HG03354 (cell line): ENCODE data around the gene CERK.
"Not testable (repeated sequence)": the region's sequence is repeated elsewhere in the genome, so short reads cannot be mapped to it uniquely, and the experiment has no call there.

Experiments used
- ATAC-seq: cut with Tn5 transposase; IDR thresholded peaks from one replicate; pipeline ENCODE4 v1.9.1; 2021; ENCODE audit warnings: mild to moderate bottlenecking; ENCODE audit not compliant: unreplicated experiment, poor library complexity, severe bottlenecking

The CERK gene

DNA sequence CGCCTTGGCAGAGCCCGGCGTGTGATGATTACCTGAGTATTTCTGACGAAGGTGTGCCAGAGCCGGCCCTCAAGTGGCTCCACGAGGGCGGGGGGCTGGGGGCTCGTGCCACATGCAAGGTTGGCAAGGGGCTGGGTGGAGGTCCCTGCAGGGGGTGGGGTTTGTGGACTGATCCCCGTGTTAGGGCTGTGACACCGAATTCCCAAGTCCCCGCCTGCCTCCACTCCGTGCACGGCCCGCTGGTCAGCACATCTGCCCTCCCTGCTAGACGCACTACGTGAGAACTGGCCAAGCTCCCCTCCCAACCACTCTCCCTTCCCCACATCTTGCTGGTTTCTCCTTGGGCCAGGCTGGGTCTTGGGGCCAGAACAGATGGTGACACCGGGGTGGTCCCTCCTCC lies 83.6 kb downstream of the CERK start:
- no peak for ATAC-seq

DNA sequence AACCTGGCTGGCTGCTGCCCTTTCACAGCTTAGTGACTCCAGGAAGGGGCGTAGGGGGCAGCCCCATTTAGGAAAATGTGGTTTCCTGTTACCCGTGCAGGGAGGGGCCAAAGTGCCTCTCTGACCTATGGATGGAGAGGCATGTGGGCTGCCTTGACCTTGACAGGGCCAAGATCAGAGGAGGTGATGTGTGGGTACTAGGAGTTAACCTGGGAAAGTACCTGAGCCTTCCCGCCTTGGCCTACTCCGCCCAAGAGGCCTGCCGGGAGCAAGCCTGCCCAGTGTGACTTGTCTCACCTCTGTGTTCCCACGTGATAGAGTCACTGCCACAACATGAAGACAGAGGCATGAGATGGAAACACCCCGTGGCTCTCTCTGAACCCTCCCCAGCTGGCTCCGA lies 84.5 kb downstream of the CERK start:
- ATAC-seq: no peak

DNA sequence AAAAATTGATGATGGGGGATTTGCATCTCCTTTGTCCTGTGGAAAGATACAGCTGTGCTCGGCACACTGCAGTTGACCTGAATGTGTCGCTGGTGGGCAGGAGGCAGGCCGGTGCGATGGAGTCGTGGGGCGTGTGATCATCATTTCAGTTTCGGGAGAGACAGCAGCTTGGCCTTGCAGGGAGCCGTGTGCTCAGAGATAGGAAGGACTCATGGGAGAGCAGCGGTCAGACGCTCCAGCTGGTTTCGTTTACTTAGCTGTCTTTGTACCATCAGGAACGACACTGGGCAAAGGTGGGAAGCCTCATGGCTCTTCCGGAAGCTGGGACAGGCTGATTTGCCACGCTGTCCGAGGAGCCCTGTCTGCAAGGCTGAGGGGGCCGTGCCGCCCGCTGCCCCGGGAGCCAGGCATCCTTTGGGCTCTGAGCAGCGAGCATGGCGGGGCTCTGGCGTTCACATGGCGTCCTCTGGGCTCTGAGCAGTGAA lies 85.2 kb downstream of the CERK start:
- no peak for ATAC-seq

DNA sequence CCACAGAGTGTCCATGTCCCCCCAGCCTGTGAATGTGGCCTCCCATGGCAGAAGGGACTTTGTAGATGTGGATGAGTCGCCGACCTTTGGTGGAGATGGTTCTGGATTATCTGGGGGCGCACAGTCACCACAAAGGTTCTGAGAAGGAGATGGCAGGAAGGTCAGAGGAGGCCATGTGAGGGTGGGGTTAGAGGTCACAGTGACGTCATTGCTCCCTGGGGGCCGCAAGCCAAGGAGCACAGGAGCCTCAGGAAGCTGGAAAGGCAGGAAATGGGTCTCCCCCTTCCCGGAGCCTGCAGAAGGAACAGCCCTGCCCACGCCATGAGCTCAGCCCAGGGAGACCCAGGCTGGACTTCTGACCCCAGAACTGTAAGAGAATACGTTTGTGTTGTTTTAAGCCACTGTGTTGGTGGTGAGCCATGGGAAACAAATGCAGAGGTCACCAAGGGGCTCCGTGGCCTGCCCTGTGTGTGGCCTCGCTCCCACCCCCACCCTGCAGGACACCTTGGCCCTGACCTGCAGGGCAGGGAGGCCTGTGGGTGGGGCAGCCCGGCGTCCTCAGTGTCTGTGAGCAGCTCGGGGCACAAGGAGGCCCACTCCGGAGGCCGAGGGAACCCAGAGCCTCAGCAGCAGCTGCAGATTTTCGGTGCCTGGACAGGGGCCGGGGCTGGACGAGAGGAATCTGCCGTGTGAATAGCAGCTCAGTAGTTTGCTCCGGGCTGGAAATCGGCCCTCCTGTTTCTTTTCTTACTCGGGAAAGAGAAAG lies 85.8 kb downstream of the CERK start:
- ATAC-seq: no peak

DNA sequence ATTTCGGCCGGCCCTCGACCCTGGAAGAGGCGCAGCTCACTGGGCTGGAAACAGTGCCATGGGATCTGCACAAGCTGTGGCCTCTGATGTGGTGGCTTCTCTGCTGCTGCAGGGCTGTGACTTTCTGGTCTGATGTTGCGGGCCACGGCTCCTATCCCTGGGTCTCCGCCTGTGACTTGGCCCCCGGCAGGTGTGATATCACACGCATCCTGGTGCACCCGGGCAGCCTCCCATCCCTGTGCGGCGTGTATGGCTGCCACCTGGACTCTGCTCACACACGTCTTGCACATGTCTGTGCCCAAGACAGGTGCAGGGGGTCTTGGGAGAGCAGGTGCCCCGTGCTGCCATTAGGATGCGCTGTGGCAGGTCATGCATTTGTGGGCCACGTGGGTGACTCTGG lies 86.7 kb downstream of the CERK start:
- ATAC-seq: no peak

DNA sequence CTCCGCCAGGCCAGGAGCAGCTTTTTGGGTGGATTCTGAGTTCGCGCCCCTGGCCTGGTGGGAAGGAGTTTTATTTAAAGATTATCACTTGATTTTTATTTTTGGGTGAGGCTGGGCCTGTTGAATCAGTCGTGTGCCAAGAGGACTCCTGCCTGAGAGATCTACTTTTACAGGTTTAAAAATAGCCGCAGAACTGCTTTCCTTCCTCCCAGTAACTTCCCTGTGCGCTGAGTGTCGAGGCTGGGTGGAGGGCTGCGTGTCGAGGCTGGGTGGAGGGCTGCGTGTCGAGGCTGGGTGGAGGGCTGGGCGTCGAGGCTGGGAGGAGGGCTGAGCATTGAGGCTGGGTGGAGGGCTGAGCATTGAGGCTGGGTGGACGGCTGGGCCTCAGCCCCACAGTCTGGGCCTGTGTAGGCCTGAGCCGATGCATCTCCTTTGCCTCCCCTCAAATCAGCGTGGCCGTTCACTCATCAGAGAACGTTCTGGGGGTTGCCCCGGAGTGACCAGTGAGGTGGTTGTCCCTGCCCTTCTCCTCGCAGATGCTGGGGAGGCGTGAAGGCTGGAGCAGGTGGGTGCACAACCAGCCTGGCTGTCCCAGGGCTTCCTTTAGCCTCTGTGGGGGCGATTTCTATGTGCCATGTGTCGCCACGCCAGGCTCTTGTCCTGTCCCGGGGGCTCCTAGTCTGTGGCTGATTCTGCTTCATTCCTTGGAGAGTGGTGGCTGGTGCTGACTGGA lies 87.8 kb downstream of the CERK start:
- no peak for ATAC-seq

DNA sequence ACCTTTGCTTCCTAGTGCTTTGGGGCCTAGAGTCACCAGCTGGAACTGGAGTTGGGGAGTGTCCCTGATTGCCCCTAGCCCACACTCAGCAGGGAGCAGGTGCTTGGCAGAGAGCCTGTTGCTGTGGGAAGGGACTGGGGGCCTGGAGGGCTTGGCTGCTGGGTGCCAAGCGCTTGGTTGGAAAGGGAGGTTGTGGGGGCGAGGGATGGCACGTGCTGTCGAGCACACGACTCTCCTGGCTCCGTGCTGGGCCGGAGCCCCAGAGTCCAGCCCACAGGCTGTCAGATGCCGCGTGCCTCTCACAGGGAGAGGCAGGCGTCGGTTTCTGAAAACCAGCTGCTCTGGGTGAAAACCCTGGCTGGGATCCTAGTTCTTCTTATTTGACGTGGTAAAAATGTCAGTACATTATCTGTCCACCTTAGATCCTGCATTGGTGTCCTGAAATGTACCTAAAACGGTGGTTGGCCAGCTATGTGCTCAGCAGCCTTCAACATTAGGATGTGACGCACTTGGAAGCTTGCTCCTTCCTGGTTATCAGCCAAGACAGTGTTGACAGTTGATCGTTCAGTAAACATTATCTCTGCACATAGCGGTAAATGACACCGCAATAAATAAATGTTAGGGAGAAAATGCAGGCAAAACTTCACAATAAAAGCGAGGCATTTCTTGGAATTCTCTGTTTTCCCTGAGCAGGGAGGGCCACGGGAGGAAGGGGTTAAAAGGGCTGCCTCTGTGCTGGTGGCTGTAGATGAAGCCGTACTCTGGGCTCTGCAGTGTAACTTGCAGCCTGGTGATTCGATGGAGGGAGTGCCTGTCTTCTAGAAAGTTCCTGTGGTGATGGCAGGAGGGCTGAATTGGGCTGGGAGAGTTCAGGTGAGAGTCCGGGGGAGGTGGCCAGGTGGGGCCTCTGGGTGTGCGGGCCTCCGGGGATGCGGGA lies 88.6 kb downstream of the CERK start:
- no peak for ATAC-seq

DNA sequence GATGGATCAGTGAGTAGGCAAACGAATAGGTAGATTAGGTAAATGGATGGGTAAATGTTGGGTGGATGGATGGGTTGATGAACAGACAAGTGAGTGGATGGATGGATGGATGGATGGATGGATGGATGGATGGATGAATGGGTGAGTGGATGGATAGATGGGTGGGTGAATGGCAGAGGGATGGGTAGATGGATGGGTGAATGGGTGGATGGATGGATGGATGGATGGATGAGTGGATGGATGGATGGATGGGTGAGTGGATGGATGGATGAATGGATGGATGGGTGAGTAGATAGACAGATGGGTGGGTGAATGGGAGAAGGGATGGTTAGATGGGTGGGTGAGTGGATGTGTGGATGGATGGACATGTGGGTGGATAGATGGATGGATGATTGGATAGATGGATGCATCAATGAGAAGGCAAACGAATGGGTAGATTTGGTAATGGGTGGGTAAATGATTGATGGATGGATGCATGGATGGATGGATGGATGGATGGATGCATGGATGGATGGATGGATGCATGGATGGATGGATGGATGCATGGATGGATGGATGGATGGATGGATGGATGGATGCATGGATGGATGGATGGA lies 89.7 kb downstream of the CERK start:
- not testable (repeated sequence) for ATAC-seq

DNA sequence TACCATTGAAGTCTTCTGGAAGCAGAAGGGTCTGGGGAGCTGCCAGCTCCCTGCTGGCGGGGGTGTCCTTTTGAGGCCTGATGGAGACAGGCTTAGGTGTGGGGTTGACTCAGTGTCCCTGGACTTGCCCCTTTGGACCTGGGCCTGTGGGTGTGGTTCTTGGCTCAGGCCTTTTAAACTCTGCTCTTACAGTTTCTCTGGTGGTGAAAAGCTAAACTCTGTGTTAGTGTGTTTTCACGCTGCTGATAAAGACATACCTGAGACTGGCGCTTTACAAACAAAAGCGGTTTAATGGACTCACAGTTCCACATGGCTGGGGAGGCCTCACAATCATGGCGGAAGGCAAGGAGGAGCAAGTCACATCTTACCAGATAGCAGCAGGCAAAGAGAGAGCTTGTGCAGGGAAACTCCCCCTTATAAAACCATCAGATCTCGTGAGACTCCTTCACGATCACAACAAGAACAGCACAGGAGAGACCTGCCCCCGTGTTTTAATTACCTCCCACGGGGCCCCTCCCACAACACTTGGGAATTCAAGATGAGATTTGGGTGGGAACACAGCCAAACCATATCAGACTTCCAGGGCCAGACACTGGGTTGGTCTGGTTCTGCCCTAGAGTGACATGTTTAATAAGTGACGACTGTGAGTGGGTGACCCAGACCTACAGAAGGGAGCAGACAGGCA lies 91.4 kb downstream of the CERK start:
- no peak for ATAC-seq

DNA sequence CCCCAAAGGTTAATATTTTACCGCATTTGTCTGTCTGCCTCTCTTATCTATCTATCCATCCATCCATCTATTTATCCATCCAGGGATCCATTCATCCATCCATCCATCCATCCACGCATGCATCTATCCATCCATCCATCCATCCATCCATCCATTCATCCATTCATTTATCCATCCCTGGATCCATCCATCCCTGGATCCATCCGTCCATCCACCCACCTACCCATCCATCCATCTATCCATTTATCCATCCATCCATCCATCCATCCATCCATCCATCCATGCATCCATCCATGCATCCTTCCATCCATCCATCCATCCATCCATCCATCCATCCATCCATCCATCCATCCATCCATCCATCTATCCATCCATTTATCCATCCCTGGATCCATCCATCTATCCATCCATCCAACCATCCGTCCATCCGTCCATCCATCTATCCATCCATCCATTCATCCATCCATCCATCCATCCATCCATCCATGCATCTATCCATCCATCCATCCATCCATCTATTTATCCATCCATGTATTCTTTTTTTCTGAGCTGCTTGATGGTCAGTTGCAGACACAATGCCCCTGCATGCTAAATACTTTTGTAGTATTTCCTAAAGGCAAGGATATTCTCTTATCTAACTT lies 95.1 kb downstream of the CERK start:
- not testable (repeated sequence) for ATAC-seq

DNA sequence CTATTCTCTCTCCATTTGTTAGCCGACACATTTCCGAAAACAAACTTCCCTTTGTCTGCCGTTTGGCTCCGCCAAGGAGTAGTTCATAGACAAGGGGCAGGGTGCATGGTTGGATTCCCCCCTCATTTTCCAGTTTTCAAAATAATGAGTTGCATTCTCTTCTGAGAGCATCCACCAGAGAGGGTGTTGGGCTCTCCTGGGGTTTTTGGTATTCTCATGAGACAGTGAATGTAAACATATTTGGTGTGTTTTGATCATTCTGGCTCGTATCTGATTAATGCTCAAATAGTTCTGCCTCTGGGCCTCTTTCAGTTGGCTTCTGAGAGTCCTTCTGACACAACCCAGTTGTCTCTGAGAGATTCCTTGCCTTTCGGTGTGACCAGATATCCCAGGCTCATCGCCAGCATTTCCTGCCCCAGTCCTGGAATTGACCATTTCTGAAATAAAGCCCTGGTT lies 96.2 kb downstream of the CERK start:
- no peak for ATAC-seq

DNA sequence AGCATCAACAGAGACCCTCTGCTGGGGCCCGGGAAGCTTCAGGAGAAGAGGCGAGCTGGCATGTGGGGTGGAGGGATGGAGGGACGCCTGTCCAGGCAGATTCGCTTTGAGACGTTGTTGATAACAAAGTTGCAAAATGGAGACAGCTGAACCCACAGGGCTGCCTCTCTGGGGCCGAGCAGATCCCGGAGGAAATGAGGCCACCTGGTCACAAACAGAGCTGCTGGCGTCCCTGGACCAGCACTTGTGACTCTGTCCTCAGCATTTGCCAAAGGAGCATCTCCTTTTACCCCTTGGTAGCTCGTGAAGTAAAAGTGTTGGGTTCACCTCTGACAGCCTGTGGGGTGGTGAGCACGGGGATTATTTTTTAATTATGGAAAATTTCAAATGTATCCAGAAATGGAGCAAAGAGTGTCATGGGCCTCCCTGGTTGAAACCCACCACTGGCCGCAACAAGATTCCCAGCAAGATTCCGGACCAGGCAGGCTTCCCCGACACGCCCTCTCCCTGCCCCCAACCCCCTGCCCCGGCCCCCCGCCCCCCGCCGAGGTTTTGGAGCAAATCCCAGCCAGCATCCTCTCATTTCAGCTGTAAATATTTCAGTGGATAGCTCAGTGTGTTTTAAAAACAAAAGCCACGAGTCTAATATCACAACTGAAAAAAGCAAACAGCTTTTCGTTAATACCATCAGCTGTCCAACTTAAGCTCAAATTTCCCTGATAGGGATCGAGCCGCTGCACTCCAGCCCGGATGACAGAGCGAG lies 97.6 kb downstream of the CERK start:
- no peak for ATAC-seq

DNA sequence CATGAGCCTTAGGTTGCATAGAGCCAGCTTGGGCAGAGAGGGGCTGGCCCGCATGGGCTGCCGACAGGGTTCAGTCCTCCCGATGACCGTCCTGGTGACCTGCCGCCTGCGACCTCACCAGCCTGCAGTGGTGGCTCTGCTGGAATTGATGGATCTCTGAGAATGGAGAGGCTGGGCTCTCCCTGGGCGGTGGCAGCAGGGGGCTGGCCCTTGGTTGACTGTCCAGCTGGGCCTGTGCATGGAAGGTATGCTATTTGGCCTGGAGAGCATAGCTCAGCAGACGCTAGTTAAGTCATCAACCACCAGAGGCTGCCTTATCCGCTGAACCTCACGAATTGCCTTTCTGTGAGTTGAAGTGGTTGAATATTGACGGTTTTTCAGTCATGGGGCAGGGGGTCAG lies 98.2 kb downstream of the CERK start:
- ATAC-seq: no peak

DNA sequence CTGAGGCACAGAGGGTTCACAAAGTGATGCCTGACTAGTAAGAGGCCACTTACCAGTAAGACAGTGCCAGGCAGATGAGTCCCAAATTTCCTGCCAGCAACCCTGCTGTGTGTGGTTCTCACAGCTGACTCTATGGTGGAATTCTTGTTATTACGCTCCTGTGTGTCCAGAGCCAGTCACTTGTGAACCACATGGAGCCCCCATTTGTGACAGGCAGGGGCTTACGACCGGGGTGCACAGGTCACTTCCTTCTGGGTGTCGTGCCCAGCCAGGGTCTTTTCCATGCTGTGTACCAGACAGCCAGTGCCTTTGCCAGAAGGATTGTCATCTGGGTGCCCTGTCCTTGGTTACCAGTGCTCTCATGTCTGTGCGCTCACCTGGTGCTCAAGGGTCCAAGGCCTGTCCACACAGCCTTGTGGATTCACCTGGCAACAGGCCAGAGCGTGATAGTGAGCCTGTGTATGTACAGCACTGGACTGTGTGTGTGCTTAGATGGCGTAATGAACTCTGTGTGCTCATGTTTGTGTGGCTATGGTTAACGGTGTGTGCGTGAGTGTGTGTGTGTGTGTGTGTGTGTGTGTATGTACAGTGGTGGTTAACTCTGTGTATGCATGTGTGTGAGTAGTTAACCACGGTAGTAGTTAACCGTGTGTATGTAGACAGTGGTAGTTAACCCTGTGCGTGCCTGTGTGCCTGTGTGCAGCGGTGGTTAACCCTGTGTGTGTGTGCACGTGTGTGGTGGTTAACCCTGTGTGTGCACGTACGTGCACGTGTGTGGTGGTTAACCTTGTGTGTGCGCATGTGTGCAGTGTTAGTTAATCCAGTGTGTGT lies 99.2 kb downstream of the CERK start:
- no peak for ATAC-seq

DNA sequence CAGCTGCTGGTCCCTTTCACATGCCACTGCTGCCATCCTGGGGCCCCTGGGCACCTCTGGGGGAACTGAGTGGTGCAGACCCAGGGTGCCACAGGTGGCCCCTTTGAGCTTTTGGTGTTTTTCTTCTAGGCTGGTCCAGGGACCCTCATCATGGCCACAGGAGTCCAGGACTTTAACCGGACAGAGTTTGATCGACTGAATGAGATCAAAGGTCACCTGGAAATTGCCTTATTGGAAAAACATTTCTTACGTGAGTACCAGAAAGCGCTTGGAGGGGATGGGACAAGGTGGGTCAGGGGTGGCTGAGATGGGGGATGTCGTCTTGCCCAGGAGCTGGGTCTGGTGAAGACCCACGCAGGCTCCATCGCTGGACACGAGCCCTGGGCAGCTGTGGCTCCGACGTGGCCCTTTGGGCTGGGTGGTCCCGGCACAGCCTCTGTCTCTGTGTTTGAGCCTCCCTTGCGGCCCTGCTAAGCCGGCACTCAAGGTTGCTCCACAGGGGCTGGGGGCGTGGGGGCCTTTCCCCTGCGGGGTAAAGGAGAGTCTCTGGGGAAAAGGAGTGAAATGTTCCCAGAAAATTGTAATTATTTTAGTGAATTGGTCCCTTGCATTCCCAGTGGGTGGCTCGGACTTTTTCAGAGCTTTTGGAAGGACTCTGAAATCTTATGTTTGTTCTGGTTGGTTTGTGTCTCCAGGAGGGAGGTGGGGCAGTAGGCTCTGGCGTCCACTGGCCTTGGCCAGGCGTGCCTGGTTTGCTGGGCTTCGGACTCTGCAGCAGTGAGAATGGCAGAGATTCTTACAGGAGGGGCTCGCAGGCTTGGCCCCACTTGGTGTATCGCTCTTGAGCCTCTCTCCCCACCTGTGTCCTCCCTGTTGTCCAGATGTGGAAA lies 100.1 kb downstream of the CERK start:
- ATAC-seq: no peak
